Retinal pigment epithelial cell (primary cell): ENCODE data around the gene ZNG1C.
"Not testable (repeated sequence)": the region's sequence is repeated elsewhere in the genome, so short reads cannot be mapped to it uniquely, and the experiment has no call there.

Experiments used
- DNase-seq: peaks from one replicate; pipeline ENCODE4 v3.0.0-alpha.2; 2010; ENCODE audit warnings: low read depth
- H3K4me3 ChIP-seq: 2 replicates; pipeline ENCODE4 v1.5.1; 2011; ENCODE audit warnings: mild to moderate bottlenecking, low read length, control low read depth, moderate library complexity

ZNG1C gene

GRCh38 chr9:68241683-68242082 is at the start of gene ZNG1C:
TSS of gene ZNG1C (plus strand) at chr9:68241983. CDS start at chr9:68242032, 49 bp downstream.
- H3K4me3 ChIP-seq, DNase-seq: not testable (repeated sequence)

GRCh38 chr9:68242437-68242836 is 654 bp downstream of the ZNG1C start:
- H3K4me3 ChIP-seq, DNase-seq: not testable (repeated sequence)

- not testable (repeated sequence) for H3K4me3 ChIP-seq, DNase-seq
Observed at GRCh38 chr9:68281041-68281440, 39.3 kb downstream of the ZNG1C start.

- not testable (repeated sequence) for DNase-seq
Observed at GRCh38 chr9:68302567-68302966, 60.8 kb downstream of the ZNG1C start, which contains the start of gene FOXD4L3. TSS of gene FOXD4L3 (plus strand) at chr9:68302867. CDS start at chr9:68302952, 85 bp downstream.

GRCh38 chr9:68303771-68304170 is 62.0 kb downstream of the ZNG1C start:
- DNase-seq, H3K4me3 ChIP-seq: not testable (repeated sequence)

More at GRCh38 chr9:68302567-68302966, 60.8 kb downstream of the ZNG1C start, which contains the start of gene FOXD4L3:
- not testable (repeated sequence) for H3K4me3 ChIP-seq

GRCh38 chr9:68304212-68304611 is 62.4 kb downstream of the ZNG1C start:
- not testable (repeated sequence) for H3K4me3 ChIP-seq, DNase-seq

- not testable (repeated sequence) for DNase-seq, H3K4me3 ChIP-seq
Observed at GRCh38 chr9:68304777-68305176, 63.0 kb downstream of the ZNG1C start.

GRCh38 chr9:68305680-68306285 is 64.0 kb downstream of the ZNG1C start:
- not testable (repeated sequence) for H3K4me3 ChIP-seq, DNase-seq

- H3K4me3 ChIP-seq, DNase-seq: not testable (repeated sequence)
Observed at GRCh38 chr9:68306391-68306964, 64.7 kb downstream of the ZNG1C start.

GRCh38 chr9:68307127-68307526 is 65.3 kb downstream of the ZNG1C start:
- H3K4me3 ChIP-seq, DNase-seq: not testable (repeated sequence)

- DNase-seq, H3K4me3 ChIP-seq: not testable (repeated sequence)
Observed at GRCh38 chr9:68307654-68308053, 65.9 kb downstream of the ZNG1C start.

- not testable (repeated sequence) for H3K4me3 ChIP-seq, DNase-seq
Observed at GRCh38 chr9:68311208-68311607, 69.4 kb downstream of the ZNG1C start.

GRCh38 chr9:68318209-68318608 is 76.4 kb downstream of the ZNG1C start:
- H3K4me3 ChIP-seq, DNase-seq: not testable (repeated sequence)

GRCh38 chr9:68323749-68324148 is 82.0 kb downstream of the ZNG1C start:
- DNase-seq, H3K4me3 ChIP-seq: not testable (repeated sequence)

GRCh38 chr9:68324518-68324917 is 82.7 kb downstream of the ZNG1C start:
- H3K4me3 ChIP-seq, DNase-seq: not testable (repeated sequence)

- H3K4me3 ChIP-seq, DNase-seq: not testable (repeated sequence)
Observed at GRCh38 chr9:68329106-68329505, 87.3 kb downstream of the ZNG1C start.

- DNase-seq, H3K4me3 ChIP-seq: not testable (repeated sequence)
Observed at GRCh38 chr9:68330531-68331173, 88.9 kb downstream of the ZNG1C start.

GRCh38 chr9:68332122-68332521 is 90.3 kb downstream of the ZNG1C start:
- not testable (repeated sequence) for DNase-seq, H3K4me3 ChIP-seq

- H3K4me3 ChIP-seq, DNase-seq: not testable (repeated sequence)
Observed at GRCh38 chr9:68335935-68336334, 94.2 kb downstream of the ZNG1C start.

GRCh38 chr9:68336639-68337339 is 95.0 kb downstream of the ZNG1C start:
- not testable (repeated sequence) for H3K4me3 ChIP-seq, DNase-seq
